K562 (cell line): ENCODE results near the gene EPGN. TPM values are rescaled to one million over a fixed set of nuclear protein-coding genes. Genes with fewer than 3 reads are reported as not detected.
A peak's percentile ranks its signal among the peaks of the same experiment; 100 is the strongest.

Experiments used
- ATAC-seq: fragments of 200-7000 bp; cut with Tn5 transposase; 3 replicates; pipeline ENCODE4 v1.9.1; 2020; ENCODE audit warnings: moderate library complexity
- BruUV-seq: library from RNA; stranded (reverse); fragments of 400-500 nt; replicated peaks from 2 replicates; lab custom pipeline; 2021; lab: Mats Ljungman, UMichigan
- CTCF ChIA-PET: fragments of 300-600 bp; formaldehyde crosslinking; extraction: SDS; loops from one replicate; lab custom pipeline; 2021; ENCODE audit warnings: low intra/inter-chr PET ratio; lab: Yijun Ruan, JAX
- POLR2A ChIA-PET: fragments of 300-600, 350-650 bp; sonication (Branson Sonifier 250); formaldehyde crosslinking; extraction: SDS; loops from one replicate; lab custom pipeline; 2021; ENCODE audit warnings: antibody characterized with exemption, inconsistent platforms; lab: Yijun Ruan, JAX
- DNase-seq, 4 experiments: peaks; one replicate each; pipeline versions ENCODE4 v3.0.0 to v3.0.0-alpha.2; 2011 to 2018; ENCODE audit warnings: low spot score in 3 of 4, mixed read lengths in 3 of 4; ENCODE audit errors: extremely low read depth in 1 of 4
- FAIRE-seq: peaks from 2 replicates; lab custom pipeline; 2011; peaks lifted over from hg19 to GRCh38; lab: Jason Lieb, UNC
- H2AFZ ChIP-seq: 2 replicates; pipeline ENCODE4 v1.6.0; 2011; ENCODE audit warnings: low read depth, low read length, control low read depth, inconsistent platforms
- H3K27ac ChIP-seq: fragments of 200-600 bp; 3 replicates; pipeline ENCODE4 v1.8.0; 2011; ENCODE audit warnings: low read depth, mild to moderate bottlenecking, control low read depth, inconsistent platforms, low read length, moderate library complexity, mixed read lengths; ENCODE audit errors: extremely low read depth
- H3K27me3 ChIP-seq, 2 experiments: fragments of 300-600 bp in 1 of 2; 2 replicates in 1 of 2; 3 replicates in 1 of 2; pipeline versions ENCODE4 v1.6.0 to v1.8.0; 2011; ENCODE audit warnings: inconsistent platforms in 2 of 2, low read length in 2 of 2, mild to moderate bottlenecking in 1 of 2, mixed read lengths in 1 of 2, moderate library complexity in 1 of 2; ENCODE audit not compliant: control insufficient read depth in 2 of 2, insufficient read depth in 2 of 2
- H3K36me3 ChIP-seq: fragments of 300-600 bp; 3 replicates; pipeline ENCODE4 v1.8.0; 2011; ENCODE audit warnings: mild to moderate bottlenecking, low read length, inconsistent platforms; ENCODE audit not compliant: control insufficient read depth, insufficient read depth
- H3K4me1 ChIP-seq, 2 experiments: fragments of 200-600 bp in 1 of 2; replicated peaks in 1 of 2; 2 replicates in 1 of 2; 3 replicates in 1 of 2; pipeline versions ENCODE4 v1.5.1 to v1.8.0; 2011; ENCODE audit warnings: inconsistent platforms in 2 of 2, low read length in 2 of 2, mild to moderate bottlenecking in 1 of 2, mixed read lengths in 1 of 2, moderate library complexity in 1 of 2; ENCODE audit not compliant: control insufficient read depth in 2 of 2, insufficient read depth in 2 of 2
- H3K4me2 ChIP-seq: 2 replicates; pipeline ENCODE4 v1.6.1; 2011; ENCODE audit warnings: low read length, control low read depth, inconsistent platforms, mixed read lengths; ENCODE audit not compliant: insufficient read depth
- H3K4me3 ChIP-seq: fragments of 200-600 bp; sonication (generic), shearing (Covaris generic); 2 replicates; pipeline ENCODE4 v1.5.1; 2016; ENCODE audit warnings: control low read depth, inconsistent platforms
- H3K79me2 ChIP-seq: fragments of 200-600 bp; 3 replicates; pipeline ENCODE4 v1.8.0; 2011; ENCODE audit warnings: low read length, inconsistent platforms; ENCODE audit not compliant: control insufficient read depth, insufficient read depth
- H3K9ac ChIP-seq, 2 experiments: 2 replicates each; pipeline versions ENCODE4 v1.6.0 to v1.6.1; 2011; ENCODE audit warnings: low read depth in 2 of 2, low read length in 2 of 2, control low read depth in 1 of 2, inconsistent platforms in 1 of 2, mild to moderate bottlenecking in 1 of 2, mixed read lengths in 1 of 2; ENCODE audit not compliant: insufficient read depth in 1 of 2
- H3K9me1 ChIP-seq: one replicate; pipeline ENCODE4 v1.6.0; 2011; ENCODE audit warnings: inconsistent platforms, mild to moderate bottlenecking, low read length, moderate library complexity; ENCODE audit not compliant: control insufficient read depth, insufficient read depth
- H3K9me3 ChIP-seq: replicated peaks from 2 replicates; pipeline ENCODE4 v1.5.1; 2011; ENCODE audit warnings: low read depth, low read length, inconsistent platforms; ENCODE audit not compliant: control insufficient read depth, insufficient read depth
- H4K20me1 ChIP-seq: replicated peaks from 2 replicates; pipeline ENCODE4 v1.6.1; 2011; ENCODE audit warnings: low read length, inconsistent platforms, mixed read lengths; ENCODE audit not compliant: control insufficient read depth, insufficient read depth
- C11orf30 ChIP-seq: fragments of 450-650 bp; IDR thresholded peaks from 2 replicates; pipeline ENCODE4 v1.6.1; 2016; ENCODE audit warnings: low read depth, mild to moderate bottlenecking
- CBX1 ChIP-seq: sonication (generic); IDR thresholded peaks from 2 replicates; pipeline ENCODE4 v1.6.1; 2016; ENCODE audit warnings: antibody characterized with exemption, low read depth, mild to moderate bottlenecking
- CEBPB ChIP-seq: fragments of 450-650 bp; IDR thresholded peaks from 2 replicates; pipeline ENCODE4 v1.6.1; 2016; ENCODE audit warnings: missing genetic modification characterization, missing compliant biosample characterization
- CEBPG ChIP-seq, 3 experiments: fragments of 200-800 bp in 1 of 3; sonication (Bioruptor generic) in 1 of 3; sonication (generic) in 1 of 3; formaldehyde crosslinking in 1 of 3; IDR thresholded peaks in 2 of 3; conservative IDR thresholded peaks in 1 of 3; 2 replicates each; pipeline versions ENCODE4 v1.6.1 to v1.8.0; 2016 to 2022; ENCODE audit warnings: missing compliant biosample characterization in 2 of 3, missing genetic modification characterization in 2 of 3, mild to moderate bottlenecking in 1 of 3, missing genetic modification reagents in 1 of 3
- EWSR1 ChIP-seq: fragments of 450-650 bp; IDR thresholded peaks from 2 replicates; pipeline ENCODE4 v1.6.1; 2018; ENCODE audit warnings: borderline replicate concordance, mild to moderate bottlenecking, low read depth, moderate library complexity; ENCODE audit not compliant: partially characterized antibody
- L3MBTL2 ChIP-seq: fragments of 450-650 bp; IDR thresholded peaks from 2 replicates; pipeline ENCODE4 v1.6.1; 2016; ENCODE audit warnings: mild to moderate bottlenecking, moderate library complexity
- RFX7 ChIP-seq: fragments of 250-450 bp; sonication (Bioruptor Pico); IDR thresholded peaks from 2 replicates; pipeline ENCODE4 v1.5.1; 2021; ENCODE audit warnings: mild to moderate bottlenecking
- STAT6 ChIP-seq: sonication (generic); formaldehyde crosslinking; IDR thresholded peaks from 2 replicates; pipeline ENCODE4 v1.8.1; 2023; ENCODE audit warnings: mild to moderate bottlenecking, missing genetic modification reagents
- TCF7L2 ChIP-seq: fragments of 150-350 bp; IDR thresholded peaks from 2 replicates; pipeline ENCODE4 v1.6.1; 2016; ENCODE audit warnings: low read depth, mild to moderate bottlenecking, low read length, moderate library complexity
- TCFL5 ChIP-seq: fragments of 250-450 bp; sonication (Bioruptor Pico); conservative IDR thresholded peaks from 2 replicates; pipeline ENCODE4 v1.6.1; 2021; ENCODE audit warnings: mild to moderate bottlenecking, moderate library complexity, matching md5 sums
- ZNF124 ChIP-seq: sonication (generic); formaldehyde crosslinking; IDR thresholded peaks from 2 replicates; pipeline ENCODE4 v1.8.1; 2022; ENCODE audit warnings: missing genetic modification reagents
- ZNF316 ChIP-seq: fragments of 450-650 bp; IDR thresholded peaks from 2 replicates; pipeline ENCODE4 v1.6.1; 2016
- WGBS: fragments of 100-300 bp; shearing (Covaris generic); methylation state at CpG from one replicate; pipeline ENCODE4 v1.1.6; 2016; ENCODE audit warnings: low coverage, mixed read lengths; ENCODE audit not compliant: insufficient coverage; ENCODE audit errors: missing lambda C conversion rate; 5-methylcytosine and 5-hydroxymethylcytosine counted together
- in situ Hi-C: fragments of 300-500 bp; cut with MboI; formaldehyde crosslinking; loops from 4 replicates; pipeline ENCODE4 v1.15.0; 2018; ENCODE audit warnings: inconsistent platforms, mixed read lengths
- intact Hi-C: fragments of 100-400 bp; cut with micrococcal nuclease; formaldehyde crosslinking; loops from 2 replicates; pipeline ENCODE4 v1.14.2; 2022
- polyA plus RNA-seq, 8 experiments: library from polyadenylated mRNA; depleted of rRNA in 4 of 8; stranded (reverse) in 5 of 8; unstranded in 3 of 8; fragments of >200 nt; fragmentation: Nextera tagmentation in 2 of 8; fragmentation: Illumina TruSeq in 1 of 8; extraction: Ambion mirVana in 2 of 8; extraction: Trizol in 1 of 8; gene quantifications; 2 replicates each; pipeline versions ENCODE4 v1.2.1 to v1.2.3, GENCODE V29; 2011 to 2014; ENCODE audit warnings: inconsistent platforms in 1 of 8, missing spikeins in 1 of 8
- total RNA-seq, 7 experiments: library from RNA; depleted of rRNA in 6 of 7; stranded (reverse); fragments of >200 nt in 6 of 7; fragmentation: Illumina TruSeq in 2 of 7; extraction: Trizol in 2 of 7; gene quantifications; 2 replicates each; pipeline versions ENCODE4 v1.2.1 to v1.2.3, GENCODE V29; 2011 to 2021; ENCODE audit warnings: low replicate concordance in 1 of 7

The EPGN gene
- total and polyA plus RNA-seq, 9 of the 15 experiments (the other 6 are each of a cell fraction or from before 2014, with no cell fraction given): 0.10 to 0.56 TPM; not detected in 7

GRCh38 chr4:74317616-74318246 is 9.5 kb downstream of the EPGN start:
- ATAC-seq: no peak
- POLR2A ChIA-PET: interaction anchor here (0.7 to 1.0 kb wide), 3 partner anchors 10 to 353 kb away, joined by 3 read pairs; no protein-coding TSS in a partner anchor
- H4K20me1 ChIP-seq: no peaks in the 10 kb centered on the region
- in situ Hi-C loops: loop anchor here (10.0 kb wide), 1 partner anchor 217 kb away; no protein-coding TSS in a partner anchor
- H3K27me3 ChIP-seq: no peaks in the 10 kb centered on the region
- H3K9me1 ChIP-seq: no peaks in the 10 kb centered on the region
- no peak for DNase-seq
- no peaks in the 10 kb centered on the region for H3K9me3 ChIP-seq
- H3K4me3 ChIP-seq: no peak overlapping the region
- intact Hi-C loops: no loop called here
- WGBS: 61% methylated on average over 3 of the region's 3 CpGs
- BruUV-seq: no TSS peak
- H3K36me3 ChIP-seq: peaks cover 28% of the 10 kb centered on the region; the same call in 2 of the 3 replicates
- no peak overlapping the region for H2AFZ ChIP-seq
- H3K4me2 ChIP-seq: no peak overlapping the region
- TF ChIP-seq L3MBTL2: no peak
- no peak for TF ChIP-seq STAT6 (CRISPR knock-in tag)
- no peak for TF ChIP-seq ZNF124 (CRISPR knock-in tag)
- no peak for TF ChIP-seq CEBPG (CRISPR knock-in tag; IDR thresholded peaks at IDR 0.05)
- TF ChIP-seq CEBPG (tag; conservative IDR thresholded peaks at IDR 0.05 in 1 of 2, IDR thresholded peaks at IDR 0.05 in 1 of 2): 0 out of 4 replicates have a peak, but pooled peaks of 1 of the 2 experiments have one; percentile 8
- 0 out of 2 replicates have a peak, but pooled peaks have one; percentile 32 for TF ChIP-seq CEBPB (tag)
- peak; percentile 74 for TF ChIP-seq ZNF316
- no peak for TF ChIP-seq CBX1
- no peak for TF ChIP-seq RFX7 (CRISPR knock-in tag)
- no peak for TF ChIP-seq EWSR1
- peak; percentile 65 for TF ChIP-seq C11orf30
- TF ChIP-seq TCF7L2: no peak
- TF ChIP-seq TCFL5: no peak
- H3K9ac ChIP-seq: no peak overlapping the region
- CTCF ChIA-PET: no interaction called here
- H3K4me1 ChIP-seq: peaks cover 5 to 9% of the 10 kb centered on the region in 2 experiments; a peak in 4 of 5 replicates
- no peak overlapping the region for H3K27ac ChIP-seq
- H3K79me2 ChIP-seq: peaks cover 95% of the 10 kb centered on the region
- FAIRE-seq: no peak
